ENCODE measurements around the gene KRTAP16-1.
"Not testable (repeated sequence)": the region's sequence is repeated elsewhere in the genome, so short reads cannot be mapped to it uniquely, and the experiment has no call there.

Gene KRTAP16-1

DNA sequence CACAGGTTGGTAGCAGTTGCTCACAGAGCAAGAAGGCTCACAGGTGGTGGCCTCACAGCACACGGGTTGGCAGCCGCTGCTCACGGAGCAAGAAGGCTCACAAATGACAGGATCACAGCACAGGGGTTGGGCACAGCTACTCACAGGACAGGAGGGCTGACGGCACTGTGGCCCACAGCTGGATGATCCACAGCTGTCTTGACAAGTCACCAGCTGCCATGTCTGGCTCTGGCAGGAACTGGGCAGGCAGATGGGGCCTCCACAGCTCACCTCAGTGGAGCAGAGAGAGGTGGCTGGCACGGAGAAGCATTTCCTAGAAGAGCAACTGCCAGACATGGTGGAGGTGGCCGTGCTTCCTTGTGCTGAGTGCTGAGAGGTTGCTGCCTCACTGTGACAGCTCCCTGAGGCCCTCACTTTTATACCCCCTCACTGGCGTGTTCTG lies at the start of gene KRTAP16-1:
Gene KRTAP16-1 (minus strand): TSS at position 392 of the 442 bp plus-strand sequence. CDS start 56 bp downstream, at position 336.
- no peak for DNase-seq

DNA sequence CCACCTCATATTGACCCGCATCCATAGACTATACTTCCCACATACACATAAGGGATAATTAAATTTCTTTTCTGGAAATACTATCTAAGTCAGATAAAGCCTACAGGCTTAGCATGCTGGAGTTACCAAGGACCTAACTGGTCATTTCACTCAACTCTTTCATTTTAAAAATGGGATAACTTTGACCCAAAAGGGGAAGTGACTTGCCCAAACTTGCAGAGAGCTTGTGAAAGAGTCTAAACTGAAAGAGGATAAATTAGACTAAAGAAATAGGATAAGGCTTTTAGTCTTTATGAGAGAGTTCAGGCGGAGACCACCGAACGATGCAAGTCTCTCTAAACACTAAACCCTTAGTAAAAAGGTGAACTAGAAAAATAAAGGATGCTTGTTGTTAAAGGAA lies 45.4 kb upstream of the KRTAP16-1 start:
- no peak for DNase-seq

DNA sequence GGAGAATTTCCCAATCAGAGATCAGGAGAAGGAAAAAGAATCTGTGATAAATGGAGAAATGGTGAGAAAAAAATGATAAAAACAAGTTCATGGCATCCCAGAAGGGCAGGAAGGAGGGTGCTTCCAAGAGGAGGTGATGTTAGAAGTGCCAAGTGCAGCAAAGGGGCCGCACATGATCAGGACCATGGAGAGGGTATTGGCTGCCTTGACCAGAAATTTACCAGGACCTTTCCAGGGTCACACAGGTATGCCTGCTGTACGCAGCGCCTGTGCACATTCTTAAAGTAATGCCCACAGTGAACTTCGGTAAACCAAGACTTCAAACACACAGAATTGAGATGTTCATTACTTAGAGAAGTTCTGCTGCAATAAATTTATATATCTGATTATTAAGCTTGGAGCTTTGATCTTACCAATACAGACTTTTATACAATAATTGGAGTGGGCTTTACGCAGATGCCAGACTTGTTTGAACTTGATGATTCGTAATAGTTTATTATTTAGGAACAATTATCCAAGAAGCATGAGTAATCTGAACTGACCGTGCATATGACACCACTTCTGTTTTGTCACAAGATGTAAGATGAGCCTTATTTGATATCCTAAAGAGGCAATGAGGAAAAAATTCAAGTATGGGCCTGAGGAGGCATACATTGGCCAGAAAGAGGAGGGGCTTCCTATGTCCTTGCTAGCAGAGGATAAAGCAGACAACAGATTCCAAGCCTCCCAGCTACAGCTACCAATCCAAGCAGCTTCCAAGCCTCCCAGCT lies 43.7 kb upstream of the KRTAP16-1 start:
- no peak for DNase-seq

DNA sequence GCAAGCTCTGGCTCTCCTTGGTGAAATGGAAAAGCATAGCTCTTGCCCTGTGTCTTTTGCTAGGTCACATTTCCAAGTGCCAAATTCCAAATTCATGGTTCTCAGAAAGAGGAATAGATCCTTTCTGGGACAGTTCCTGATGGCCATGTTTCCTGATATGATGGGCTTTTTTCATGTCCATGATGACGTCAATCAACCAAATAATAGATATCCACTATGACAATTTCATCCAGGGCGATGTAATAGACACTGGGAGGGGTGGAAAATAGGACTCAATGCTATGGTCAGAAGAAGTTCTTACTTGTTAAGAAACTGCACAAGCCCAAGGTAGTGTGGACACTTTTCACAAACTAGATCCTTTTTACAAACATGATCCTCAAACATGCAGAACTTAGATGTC lies 42.1 kb upstream of the KRTAP16-1 start:
- no peak for DNase-seq

GRCh38 chr17:41350381-41350878 lies 41.3 kb upstream of the KRTAP16-1 start, which contains the start of gene KRT33A:
Gene KRT33A, minus strand, starts transcription at chr17:41350828. Its CDS starts 61 bp downstream, at chr17:41350767.
- DNase-seq: not testable (repeated sequence)

- DNase-seq: no peak
Observed at GRCh38 chr17:41347869-41348760, 39.0 kb upstream of the KRTAP16-1 start.

- not testable (repeated sequence) for DNase-seq
Observed at GRCh38 chr17:41346421-41346820, 37.3 kb upstream of the KRTAP16-1 start.

- DNase-seq: no peak
Observed at GRCh38 chr17:41345992-41346391, 36.9 kb upstream of the KRTAP16-1 start.

DNA sequence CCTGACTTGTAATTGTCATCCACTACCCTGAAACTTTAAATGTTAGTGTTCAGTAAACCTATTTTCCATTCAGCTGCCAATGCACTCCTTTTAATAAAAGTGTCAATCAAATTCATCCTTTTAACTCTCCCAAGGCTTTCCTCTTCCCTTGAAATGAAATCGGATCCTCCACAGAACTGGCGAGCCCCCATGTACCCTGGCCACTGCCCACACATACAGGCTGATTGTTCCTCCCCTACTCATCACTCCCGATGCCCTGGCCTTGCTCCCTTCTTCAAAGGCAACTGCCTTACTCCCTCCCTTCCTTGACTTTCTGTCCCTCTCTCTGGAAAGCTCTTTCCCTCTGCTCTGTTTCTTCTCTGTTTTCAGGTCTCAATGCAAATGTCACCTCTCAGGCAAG lies 33.9 kb upstream of the KRTAP16-1 start:
- no peak for DNase-seq

DNA sequence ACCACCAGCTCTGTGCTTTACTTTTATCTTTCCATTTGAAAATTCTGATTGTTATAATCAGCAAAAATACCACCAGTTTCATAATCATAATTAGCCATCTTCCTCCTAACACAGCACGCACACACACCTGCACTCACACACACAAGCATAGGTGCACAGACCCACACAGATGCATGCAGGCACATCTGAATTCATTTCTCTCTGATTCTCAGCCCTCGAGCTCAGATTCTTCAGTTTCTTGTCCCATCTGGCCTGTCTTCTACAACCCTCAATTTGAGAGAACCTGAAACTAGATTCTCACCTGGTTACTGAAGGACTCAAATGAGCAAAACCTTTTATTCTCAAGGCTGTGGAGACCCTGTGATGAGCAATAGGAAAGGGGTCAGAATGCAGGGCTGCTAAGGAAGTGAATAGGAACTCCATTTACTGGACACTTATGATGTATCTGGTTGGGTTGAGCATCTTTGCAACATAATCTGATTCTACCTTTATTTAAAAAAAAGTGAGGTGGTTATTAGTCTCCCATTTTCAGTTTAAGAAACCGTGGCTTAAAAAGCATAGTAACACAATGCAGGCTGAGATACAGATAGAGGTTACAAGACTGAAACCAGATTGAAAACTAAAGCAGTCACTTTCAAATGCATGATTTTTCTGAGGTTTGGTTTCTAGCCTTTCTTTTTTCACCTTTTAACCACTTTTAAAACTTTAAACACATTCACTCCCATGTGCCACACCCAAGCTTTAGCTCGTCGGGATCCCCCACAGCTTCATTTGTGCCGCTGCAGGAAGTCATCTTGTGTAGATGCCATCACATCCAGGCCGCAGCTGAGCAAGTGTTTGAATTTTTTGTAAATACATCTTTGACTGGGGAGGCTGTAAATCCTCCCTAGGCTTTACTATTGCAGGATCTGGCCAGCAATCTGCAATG lies 32.1 kb upstream of the KRTAP16-1 start:
- no peak for DNase-seq

GRCh38 chr17:41340494-41340893 lies 31.4 kb upstream of the KRTAP16-1 start:
- DNase-seq: no peak

DNA sequence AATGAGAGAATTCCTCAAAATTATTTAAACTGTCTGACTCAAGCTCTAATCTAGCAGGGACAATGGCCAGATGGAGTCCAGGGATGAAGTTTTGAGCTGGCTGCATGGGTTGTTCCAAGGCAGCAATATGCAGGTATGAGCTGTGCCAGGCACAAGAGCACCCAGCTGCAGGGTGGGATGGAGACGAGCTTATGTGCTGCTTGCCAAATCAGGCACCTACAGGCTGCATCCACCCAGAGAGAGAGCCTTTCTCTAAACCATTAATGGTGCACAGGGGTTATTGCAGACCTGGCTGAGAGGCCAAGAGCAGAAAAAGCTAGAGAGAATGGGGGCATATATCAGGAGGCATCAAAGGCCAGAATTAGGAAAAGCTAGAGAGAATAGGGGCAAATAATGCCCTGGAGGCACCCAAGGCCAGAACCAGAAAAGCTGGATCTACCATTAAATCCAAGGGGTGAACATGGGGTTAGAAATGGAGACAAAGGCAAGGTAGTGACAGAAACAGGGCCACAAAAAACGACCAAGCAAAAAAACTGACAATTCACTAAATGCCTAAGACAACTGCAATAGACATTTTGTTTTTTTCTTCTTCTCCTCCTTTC lies 30.6 kb upstream of the KRTAP16-1 start:
- DNase-seq: no peak

DNA sequence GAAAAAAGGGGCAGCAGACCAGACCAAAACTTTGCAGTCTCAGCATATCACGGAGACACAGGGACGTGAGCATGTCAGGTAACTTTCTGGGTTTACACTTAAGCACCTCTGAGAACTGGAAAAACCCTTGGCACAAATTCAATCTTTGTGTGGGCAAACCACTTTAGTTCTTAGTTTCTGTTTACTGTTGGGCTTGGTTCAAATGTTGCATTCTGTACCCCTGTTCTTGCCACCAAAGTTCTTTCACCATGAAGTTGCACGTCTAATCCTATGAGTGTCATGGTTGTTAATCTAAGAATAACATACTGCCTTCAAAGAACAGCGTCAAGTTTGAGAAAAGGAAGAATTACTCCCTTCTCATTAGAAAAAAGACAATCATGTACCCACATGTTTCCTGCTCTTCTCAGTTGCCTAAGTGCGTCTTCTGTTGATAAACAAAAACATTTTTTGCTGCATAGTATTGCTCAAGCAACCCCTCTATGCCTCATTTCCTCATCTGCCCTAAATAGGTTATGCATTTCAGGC lies 29.9 kb upstream of the KRTAP16-1 start:
- no peak for DNase-seq

DNA sequence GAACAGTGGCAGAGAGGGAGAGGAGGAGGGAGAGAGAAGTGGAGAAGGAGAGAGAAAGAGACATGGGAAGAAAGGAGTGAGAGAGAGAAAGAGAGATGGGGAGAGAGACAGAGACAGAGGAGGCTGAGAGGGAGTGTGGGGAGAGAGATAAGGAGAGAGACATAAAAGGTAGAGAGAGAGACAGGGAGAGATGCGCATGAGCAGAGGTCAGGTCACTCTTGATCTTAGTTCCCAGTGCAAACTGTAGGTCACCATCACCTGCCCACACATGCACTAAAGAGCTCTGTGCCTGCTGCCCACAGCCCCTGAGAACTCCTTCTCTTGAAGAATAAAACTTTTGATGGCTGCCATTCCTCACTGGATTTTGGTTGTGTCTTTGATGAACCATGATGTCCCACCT lies 26.6 kb upstream of the KRTAP16-1 start:
- DNase-seq: no peak

DNA sequence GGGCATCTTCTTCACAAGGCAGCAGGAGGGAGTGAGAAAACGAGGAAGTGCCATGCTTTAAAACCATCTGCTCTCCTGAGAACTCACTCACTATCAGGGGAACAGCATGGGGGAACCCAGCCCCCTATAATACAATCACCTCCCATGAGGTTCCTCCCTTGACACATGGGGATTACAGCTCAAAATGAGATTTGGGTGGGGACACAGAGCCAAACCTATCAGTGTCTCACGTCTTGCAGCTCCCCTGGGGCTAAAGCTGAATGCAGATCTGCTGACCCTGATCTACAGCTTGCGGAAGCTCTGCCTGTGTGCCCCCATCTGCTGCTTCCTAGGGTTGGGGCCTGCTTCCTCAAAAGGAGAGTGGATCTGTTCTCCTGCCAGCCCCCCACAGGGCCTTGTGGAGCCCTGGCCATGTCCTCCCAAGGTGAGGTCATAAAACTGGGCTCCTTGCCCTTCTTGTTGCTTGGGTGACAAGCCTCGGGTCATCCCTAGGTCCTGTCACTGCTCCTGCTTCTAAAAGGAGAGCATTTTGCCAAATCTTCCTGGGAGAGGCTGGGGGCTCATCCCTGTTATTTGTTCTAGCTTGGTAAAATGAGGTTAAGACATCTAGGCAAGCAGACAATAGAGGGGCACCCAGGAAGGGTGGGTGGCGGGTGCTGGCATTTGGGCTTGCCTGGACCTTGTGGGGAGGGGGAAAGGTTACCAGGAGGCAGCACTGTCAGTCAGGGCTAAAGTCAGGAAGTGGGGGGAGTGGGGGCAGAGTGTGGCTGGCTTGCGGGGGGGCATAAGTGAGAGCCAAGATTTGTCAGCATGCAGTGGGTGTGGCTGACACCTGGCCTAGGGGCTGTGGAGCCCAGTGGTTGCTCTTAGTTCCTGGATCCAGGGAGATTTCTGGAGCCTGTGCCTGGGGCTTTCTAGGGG lies 25.5 kb upstream of the KRTAP16-1 start:
- DNase-seq: no peak

DNA sequence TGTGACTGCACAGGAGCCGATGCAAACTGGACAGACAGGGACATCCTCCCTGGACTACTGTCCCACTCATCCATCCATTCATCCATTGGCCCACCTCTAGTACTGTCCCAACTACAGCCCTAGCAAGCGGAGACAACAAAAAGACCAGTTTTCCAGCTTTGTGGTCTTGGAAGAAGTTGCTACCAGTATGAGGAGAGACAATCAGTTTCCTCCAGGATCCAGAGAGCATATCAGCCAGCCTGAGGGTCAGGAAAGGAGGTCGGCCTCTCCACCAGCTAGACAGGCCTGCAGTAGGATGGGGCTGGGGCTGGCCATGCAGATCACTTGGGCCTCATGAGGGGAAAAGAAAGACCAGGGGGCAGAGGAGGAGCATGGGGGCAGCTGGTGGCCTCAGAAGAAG lies 24.7 kb upstream of the KRTAP16-1 start:
- DNase-seq: no peak

- no peak for DNase-seq
Observed at GRCh38 chr17:41333098-41333497, 24.0 kb upstream of the KRTAP16-1 start.

- DNase-seq: no peak
Observed at GRCh38 chr17:41332239-41332638, 23.1 kb upstream of the KRTAP16-1 start.

DNA sequence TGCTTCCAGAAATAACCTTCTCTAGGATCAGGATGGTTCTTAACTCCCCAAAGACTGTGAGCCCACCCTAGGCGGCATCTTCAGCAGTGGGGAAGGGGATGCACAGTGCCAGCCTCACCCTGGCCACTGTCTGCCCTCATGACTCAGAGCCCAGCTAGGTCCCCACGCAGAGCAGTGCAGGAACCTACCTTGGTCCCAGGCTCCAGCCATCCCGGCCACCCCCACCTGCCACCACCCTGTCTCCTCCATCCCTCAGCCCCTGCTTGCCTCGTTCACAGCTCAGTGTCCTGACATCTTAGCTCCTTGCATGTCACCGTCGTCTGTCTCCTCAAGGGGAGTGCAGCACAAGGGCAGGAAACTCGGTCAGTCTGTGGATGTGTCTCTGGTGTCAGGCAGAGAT lies 22.5 kb upstream of the KRTAP16-1 start:
- no peak for DNase-seq

GRCh38 chr17:41329279-41329948 lies 20.3 kb upstream of the KRTAP16-1 start:
- peak; percentile 31 for DNase-seq

All from femur (tissue), 1 donor.